Measurements from ENCODE around the gene IDH2.

- TF ChIP-seq POLR2A (IDR thresholded peaks at IDR 0.05) (no peak), CTCF (IDR thresholded peaks at IDR 0.05) (no peak)
Observed at GRCh38 chr15:90040618-90041017, 61.6 kb downstream of the IDH2 start.
